NOMO-1 (cell line): ENCODE results near the gene MEF2B.

Experiments used
- DNase-seq, 2 experiments: peaks; one replicate each; lab custom pipeline; 2025; ENCODE audit not compliant: unreplicated experiment in 2 of 2; lab: John Stamatoyannopoulos, UW

Gene MEF2B

DNA sequence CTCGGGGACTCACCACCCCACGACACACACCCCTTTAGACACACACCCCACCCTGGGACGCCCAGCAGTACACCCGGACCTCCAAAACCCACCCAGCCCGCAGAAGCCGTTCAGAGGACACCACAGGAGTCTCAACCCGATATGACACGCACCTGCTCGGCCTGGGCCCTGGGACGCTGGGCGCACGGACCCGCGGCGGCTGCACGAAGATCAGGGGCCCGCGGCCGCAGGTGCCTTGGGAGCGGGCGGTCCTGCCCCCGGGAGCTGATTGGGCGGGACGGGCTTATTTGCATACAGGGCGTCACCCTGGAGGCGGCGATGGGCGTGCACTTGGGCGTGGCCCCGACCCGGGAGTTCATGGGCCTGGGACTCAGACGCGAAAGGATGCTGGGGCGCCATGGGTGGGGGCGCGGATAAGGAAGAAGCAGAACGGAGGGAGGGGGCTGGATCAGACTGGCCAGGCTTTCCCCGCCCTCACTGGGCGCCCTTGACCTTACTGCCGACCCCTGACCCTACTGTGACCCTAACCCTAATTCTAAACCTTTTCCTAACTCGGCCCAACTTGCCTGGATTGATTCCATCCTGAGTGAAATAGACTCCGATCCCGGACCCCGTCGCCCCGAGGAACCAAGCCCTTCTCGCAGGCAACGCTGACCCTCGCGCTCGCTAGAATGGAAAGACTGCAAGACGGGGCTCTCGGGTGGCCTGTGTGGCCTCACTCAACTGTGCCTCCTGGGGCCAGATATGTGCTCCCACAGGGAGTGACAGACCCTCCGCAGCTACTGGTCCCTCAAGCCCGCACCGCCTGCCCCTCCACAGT is at the start of gene MEF2B:
MEF2B (minus strand) TSS at position 211 of the 820 bp plus-strand sequence. CDS start 19,528 bp downstream, outside the sequence.
- DNase-seq, result peak in 1 of 2 experiments; percentile 16

GRCh38 chr19:19218911-19219310 is 48.8 kb upstream of the MEF2B start:
- DNase-seq, result no peak

DNA sequence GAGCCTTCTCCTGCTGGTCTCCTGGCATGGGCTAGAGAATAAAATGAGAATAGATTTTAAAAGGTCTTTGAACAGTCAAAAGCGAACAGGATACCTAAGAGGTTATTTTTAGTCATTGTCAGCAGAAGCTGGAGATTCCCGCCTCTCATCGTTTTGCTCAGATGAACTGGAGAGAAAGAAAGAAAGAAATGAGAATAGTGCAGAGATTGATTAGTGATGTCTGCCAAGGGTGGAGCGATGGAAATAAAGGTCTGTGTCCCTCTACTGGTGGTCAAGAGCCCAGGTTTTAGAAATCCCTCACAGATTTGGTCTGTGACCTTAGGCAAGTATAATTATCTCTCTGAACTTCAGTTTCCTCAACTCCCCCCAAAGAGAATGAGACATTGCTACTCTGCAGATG is 47.0 kb upstream of the MEF2B start:
- no peak for DNase-seq

DNA sequence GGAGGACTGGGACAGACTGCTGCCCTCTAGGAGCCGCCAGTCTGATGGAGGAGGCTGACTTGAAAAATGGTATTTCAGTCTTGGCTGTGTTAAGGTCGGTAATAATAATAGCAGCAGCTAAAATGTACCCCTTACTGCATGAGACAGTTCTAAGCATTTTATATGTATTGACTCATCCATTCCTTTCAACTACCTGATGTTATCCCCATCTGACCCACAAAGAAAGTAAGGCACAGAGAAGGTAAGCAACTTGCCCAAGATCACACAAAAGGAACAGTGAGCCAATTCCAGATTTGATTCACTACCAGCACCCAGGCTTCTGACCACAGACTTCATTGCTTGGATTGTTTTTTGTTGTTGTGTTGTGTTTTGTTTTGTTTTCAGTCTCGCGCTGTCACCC is 45.7 kb upstream of the MEF2B start:
- DNase-seq, result no peak

- DNase-seq, result peak; percentile 8 to 15
These were observed 44.8 kb upstream of the MEF2B start for GRCh38 chr19:19214892-19215291.

- no peak for DNase-seq
These were observed 44.1 kb upstream of the MEF2B start for GRCh38 chr19:19214159-19214490.

GRCh38 chr19:19213426-19214158 is 43.5 kb upstream of the MEF2B start:
- no peak for DNase-seq

GRCh38 chr19:19212916-19213315 is 42.9 kb upstream of the MEF2B start:
- no peak for DNase-seq

- no peak for DNase-seq
These were observed 41.7 kb upstream of the MEF2B start, which contains the start of gene NCAN for GRCh38 chr19:19211499-19212420. TSS of gene NCAN (plus strand) at chr19:19211958. CDS start at chr19:19216954, 4,996 bp downstream.

DNA sequence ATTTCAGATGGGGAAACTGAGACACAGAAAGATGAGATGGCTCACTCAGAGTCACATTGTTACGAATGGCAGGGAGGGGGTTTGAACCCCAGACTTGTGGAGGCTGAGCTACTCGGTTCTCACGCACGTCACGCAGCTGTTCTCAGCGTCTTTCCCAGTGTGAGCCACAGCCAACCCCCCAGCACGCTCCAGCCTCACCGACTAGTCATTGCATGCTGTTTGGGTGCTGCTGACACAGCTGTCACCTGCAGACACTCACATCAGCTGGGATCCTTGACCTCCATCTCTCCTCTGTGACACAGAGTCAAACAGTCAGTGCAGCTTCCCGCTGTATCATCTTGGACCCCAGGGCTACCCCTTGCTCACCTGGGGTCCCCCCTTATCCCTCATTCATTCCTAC is 39.3 kb upstream of the MEF2B start:
- no peak for DNase-seq

DNA sequence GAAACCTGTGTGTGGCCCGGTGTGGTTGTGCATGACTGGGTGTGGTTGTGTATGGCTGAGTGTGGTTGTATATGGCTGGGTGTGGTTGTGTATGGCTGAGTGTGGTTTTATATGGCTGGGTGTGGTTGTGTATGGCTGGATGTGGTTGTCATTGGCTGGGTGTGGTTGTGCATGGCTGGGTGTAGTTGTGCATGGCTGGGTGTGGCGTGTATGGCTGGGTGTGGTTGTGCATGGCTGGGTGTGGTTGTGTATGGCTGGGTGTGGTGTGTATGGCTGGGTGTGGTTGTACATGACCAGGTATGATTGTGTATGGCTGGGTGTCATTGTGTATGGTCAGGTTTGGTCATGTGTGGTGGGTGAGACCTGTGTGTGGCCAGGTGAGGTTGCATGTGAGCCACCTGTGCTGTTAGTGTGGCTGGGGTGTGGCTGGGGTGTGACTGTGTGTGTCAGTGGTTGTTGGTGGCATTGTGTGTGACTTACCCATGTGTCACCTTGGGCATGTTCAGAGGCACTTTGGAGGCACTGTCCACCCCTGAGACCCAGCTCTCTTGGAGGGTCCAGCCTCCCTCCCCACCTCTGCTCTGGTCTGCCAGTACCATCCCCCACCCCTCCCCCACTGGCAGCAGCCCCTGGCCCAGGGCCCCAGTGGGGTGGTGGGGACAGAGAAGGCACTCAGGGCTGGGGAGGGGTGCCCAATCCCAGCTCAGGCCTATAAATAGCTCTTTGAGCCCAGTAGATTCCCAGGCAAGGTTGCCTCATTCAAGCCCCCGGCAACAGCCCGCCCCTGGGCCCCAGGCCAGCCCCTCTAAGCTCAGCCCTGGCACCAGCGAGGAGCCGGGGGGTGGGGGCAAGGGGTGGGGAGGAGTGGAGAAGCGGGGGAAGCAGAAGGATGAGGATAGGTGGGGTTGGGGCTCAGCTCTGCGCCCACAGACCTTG is 37.8 kb upstream of the MEF2B start:
- no peak for DNase-seq

GRCh38 chr19:19206938-19207337 is 36.9 kb upstream of the MEF2B start:
- DNase-seq, result no peak

DNA sequence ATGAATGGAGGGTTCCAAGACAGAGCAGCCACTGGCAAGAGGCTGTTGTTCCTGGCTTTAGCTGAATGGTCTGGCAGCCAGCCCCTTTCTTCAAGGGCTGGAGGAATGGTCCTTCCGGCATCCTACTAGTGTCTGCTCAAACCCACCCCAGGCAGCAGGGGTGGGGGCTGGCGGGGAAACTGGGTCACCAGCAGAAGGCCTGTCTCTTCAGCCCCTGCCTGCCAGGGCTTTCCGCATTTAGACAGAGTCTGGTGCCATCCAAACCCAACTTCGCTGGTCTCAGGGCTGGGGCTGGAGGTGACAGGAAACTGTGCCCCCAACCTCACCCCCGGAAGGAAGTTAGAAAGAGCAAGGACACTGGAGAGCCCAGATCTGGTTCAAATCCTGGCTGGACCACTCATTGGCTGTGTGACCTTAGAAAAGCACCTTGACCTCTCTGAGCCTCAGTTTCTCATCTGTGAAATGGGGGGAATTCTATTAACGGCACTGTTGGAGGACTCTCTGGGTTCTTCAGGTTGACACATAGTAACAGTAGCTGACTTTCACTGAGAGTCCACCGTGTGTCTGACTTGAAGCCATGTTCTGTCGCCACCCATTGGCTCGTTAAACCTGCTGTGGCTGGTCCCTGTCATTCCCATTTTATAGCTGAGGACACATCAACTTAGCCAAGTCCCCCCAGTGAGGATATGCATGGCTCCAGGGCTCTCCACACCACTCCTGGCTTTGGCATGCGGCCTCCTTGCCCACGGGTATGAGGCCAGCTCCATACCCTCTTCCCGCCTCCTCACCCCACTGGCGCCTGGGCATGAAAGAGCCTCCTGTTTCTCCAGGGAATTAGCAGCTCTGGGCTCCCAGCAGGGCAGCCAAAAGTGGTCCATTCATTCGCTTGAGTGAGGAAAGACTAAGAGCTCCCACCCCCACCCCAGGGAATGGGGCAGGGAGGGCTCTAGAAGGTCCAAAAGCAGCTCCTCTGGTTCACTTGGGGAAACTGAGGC is 35.6 kb upstream of the MEF2B start:
- DNase-seq, result no peak

DNA sequence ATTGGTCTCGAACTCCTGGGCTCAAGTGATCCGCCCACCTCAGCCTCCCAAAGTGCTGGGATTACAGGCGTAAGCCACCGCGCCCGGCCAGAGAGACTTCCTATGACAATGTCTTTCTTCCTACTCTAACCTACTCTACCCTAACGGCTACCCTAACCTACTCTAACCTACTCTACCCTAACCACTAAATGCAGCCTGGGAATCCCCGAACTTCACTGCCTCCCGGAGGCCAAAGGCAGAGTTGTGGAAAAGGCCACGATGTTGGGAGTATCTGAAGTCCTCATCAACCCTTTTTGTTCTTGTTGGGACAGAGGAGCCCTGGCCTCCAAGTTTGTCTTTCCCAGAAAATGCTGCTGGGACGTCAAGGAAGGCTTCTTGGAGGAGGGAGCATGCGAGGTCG is 34.1 kb upstream of the MEF2B start:
- no peak for DNase-seq

DNA sequence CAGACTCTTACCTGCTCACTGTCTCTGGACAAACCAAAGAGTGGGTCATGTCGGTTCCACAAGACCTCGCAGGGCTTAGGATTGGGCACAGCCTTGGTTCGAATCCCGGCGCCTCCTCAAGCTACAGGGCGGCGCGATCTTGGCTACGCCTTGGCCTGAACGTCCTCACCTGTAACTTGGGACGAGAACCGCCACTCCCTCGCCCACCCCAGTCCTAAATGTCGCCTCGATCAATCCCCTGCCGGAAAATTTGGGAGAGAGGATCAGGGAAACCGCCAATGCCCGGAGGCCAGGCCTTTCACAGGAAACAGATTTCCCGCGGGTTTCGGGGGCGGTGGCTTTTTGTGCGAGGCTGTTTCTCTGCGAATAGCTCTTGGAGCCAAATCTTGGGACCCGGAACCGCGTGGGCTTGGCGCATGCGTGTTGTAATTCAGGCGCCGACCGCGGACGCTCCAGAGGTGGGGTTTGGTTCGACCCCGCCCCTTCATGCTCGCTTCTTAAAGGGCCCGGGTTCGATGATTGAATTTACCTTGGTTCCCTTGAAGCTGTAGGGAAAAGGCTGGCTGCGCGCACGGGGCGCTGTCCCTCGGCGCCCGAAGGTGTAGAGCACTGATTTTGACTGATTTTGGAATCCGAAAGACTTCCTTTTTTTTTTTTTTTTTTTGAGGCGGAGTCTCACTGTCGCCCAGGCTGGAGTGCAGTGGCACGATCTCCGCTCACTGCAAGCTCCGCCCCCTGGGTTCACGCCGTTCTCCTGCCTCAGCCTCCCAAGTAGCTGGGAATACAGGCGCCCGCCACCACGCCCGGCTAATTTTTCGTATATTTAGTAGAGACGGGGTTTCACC is 33.2 kb upstream of the MEF2B start, which contains the start of gene NR2C2AP:
NR2C2AP (minus strand) TSS at position 403 of the 845 bp plus-strand sequence; CDS start at position 49, 354 bp downstream.
- peak; percentile 90 to 93 for DNase-seq

DNA sequence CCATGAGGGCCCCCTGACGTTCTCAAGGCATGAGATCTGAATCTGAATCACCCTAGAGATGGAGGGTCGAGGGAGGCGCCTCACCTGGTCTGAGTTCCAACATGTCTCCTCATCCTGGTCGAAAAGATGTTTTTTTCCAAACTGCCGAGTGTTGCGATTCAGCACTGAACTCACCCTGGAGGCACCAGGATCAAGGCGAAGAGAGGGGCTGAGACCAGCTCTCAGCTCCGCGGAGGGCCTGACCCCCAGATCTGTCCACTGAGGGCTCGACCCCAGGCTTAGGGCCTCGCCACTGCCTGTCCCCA is 32.6 kb upstream of the MEF2B start:
- no peak for DNase-seq

DNA sequence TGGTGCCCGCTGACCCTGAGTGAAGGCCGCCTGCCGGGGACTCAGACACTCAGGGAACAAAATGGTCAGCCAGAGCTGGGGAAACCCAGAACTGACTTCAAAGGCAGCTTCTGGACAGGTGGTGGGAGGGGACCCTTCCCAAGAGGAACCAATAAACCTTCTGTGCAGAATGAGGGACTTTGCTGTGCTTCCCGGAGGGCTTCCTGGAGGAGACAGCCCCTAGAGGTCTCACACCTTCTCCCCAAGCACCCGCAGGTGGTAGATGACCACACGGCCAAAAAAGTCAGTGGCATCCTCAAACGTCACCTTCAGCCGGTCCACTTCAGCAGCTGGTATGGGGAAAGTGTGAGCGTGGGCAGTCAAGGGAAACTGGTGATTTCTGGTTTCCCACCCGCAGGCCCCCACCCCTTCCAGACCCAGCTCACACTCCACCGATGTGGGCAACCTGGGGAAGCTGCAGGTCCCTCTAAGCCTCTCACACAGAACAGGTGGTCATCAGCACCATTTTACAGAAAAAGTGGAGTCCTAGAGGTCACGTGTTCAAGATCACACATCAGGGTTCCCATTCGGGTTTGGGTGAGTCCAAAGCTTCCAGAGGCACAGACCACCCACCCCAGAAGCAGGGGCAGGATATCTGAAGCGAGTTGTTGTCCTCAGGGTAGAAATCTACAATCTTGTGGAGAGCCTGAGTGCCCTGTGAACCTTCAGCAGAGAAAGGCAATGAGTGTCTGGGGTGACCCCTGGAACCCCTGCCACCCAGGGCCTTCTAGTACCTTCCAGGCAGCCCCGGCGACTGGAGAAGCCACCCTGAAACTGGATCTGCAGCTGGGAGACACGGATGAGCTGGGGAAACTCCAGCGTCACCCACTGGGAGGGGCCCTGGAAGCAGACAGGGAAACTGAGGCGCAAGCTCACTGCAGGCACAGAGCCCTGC is 31.9 kb upstream of the MEF2B start:
- no peak for DNase-seq
